Measurements from ENCODE around the gene CDH20. TPM values are rescaled to one million over a fixed set of nuclear protein-coding genes. Genes with fewer than 3 reads are reported as not detected.
A peak's percentile ranks its signal among the peaks of the same experiment; 100 is the strongest.

CDH20 gene
- polyA plus RNA-seq, 2 of the 4 experiments (the other 2 are of a cell fraction), result not detected

- TF ChIP-seq, protein P1, sequence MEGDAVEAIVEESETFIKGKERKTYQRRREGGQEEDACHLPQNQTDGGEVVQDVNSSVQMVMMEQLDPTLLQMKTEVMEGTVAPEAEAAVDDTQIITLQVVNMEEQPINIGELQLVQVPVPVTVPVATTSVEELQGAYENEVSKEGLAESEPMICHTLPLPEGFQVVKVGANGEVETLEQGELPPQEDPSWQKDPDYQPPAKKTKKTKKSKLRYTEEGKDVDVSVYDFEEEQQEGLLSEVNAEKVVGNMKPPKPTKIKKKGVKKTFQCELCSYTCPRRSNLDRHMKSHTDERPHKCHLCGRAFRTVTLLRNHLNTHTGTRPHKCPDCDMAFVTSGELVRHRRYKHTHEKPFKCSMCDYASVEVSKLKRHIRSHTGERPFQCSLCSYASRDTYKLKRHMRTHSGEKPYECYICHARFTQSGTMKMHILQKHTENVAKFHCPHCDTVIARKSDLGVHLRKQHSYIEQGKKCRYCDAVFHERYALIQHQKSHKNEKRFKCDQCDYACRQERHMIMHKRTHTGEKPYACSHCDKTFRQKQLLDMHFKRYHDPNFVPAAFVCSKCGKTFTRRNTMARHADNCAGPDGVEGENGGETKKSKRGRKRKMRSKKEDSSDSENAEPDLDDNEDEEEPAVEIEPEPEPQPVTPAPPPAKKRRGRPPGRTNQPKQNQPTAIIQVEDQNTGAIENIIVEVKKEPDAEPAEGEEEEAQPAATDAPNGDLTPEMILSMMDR (IDR thresholded peaks at IDR 0.05), result peak; percentile 68
- TF ChIP-seq RARB (CRISPR knock-in tag; IDR thresholded peaks at IDR 0.05) (no peak), ZC3H11A (IDR thresholded peaks at IDR 0.05) (no peak), MAZ (IDR thresholded peaks at IDR 0.05; ENCODE audit: borderline replicate concordance, low read depth, low read length) (no peak)
Measured at GRCh38 chr18:61581578-61582201, 248.5 kb downstream of the CDH20 start (continued).

- Histone ChIP-seq H3K4me1 (peaks cover 5% of the 10 kb centered on the region; the same call in 2 of the 3 replicates), H3K27ac (no peak overlapping the region), H3K4me3 (peak overlapping the region; percentile 24; the same call in 1 of the 3 replicates), H3K9me3 (no peaks in the 10 kb centered on the region), H3K4me2 (peak overlapping the region; percentile 87)
- ChIA-PET POLR2A (no interaction called here), CTCF (interaction anchor here (0.5 to 2.1 kb wide), 23 partner anchors 8 to 1209 kb away, joined by 3 to 16 read pairs (median 4); no protein-coding TSS in a partner anchor)
- WGBS (ENCODE audit: missing lambda C conversion rate), result 66% methylated on average over 9 of the region's 15 CpGs
- TF ChIP-seq, protein P2, sequence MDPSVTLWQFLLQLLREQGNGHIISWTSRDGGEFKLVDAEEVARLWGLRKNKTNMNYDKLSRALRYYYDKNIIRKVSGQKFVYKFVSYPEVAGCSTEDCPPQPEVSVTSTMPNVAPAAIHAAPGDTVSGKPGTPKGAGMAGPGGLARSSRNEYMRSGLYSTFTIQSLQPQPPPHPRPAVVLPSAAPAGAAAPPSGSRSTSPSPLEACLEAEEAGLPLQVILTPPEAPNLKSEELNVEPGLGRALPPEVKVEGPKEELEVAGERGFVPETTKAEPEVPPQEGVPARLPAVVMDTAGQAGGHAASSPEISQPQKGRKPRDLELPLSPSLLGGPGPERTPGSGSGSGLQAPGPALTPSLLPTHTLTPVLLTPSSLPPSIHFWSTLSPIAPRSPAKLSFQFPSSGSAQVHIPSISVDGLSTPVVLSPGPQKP (IDR thresholded peaks at IDR 0.05; ENCODE audit: low read depth, low read length), result no peak
- TF ChIP-seq CBX2 (IDR thresholded peaks at IDR 0.05; ENCODE audit: borderline replicate concordance, low read depth), result no peak
- TF ChIP-seq BHLHE40 (IDR thresholded peaks at IDR 0.05; ENCODE audit: low read depth, low read length), result no peak
- no peak for TF ChIP-seq JUN (IDR thresholded peaks at IDR 0.05)
- TF ChIP-seq HOXB13 (CRISPR knock-in tag; IDR thresholded peaks at IDR 0.05; ENCODE audit: low read depth), result no peak
- TF ChIP-seq, protein P3, sequence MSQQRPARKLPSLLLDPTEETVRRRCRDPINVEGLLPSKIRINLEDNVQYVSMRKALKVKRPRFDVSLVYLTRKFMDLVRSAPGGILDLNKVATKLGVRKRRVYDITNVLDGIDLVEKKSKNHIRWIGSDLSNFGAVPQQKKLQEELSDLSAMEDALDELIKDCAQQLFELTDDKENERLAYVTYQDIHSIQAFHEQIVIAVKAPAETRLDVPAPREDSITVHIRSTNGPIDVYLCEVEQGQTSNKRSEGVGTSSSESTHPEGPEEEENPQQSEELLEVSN (IDR thresholded peaks at IDR 0.05; ENCODE audit: borderline replicate concordance, low read depth), result no peak
- TF ChIP-seq FOSB (CRISPR knock-in tag; IDR thresholded peaks at IDR 0.05), result no peak
- TF ChIP-seq NFE2L2 (conservative IDR thresholded peaks at IDR 0.05; ENCODE audit: low read length), result no peak
- no peak for TF ChIP-seq HDAC2 (IDR thresholded peaks at IDR 0.05)
- no peak for TF ChIP-seq BCL3 (IDR thresholded peaks at IDR 0.05)
- no peak for TF ChIP-seq CBX8 (IDR thresholded peaks at IDR 0.05)
- no peak for TF ChIP-seq RFX5 (IDR thresholded peaks at IDR 0.05)
- no peak for TF ChIP-seq SREBF2 (IDR thresholded peaks at IDR 0.05)
- TF ChIP-seq ZSCAN20 (CRISPR knock-in tag; IDR thresholded peaks at IDR 0.05), result no peak
- no peak for TF ChIP-seq TFCP2L1 (CRISPR knock-in tag; IDR thresholded peaks at IDR 0.05)
- no peak for TF ChIP-seq EHF (CRISPR knock-in tag; IDR thresholded peaks at IDR 0.05)
- no peak for TF ChIP-seq NPAS2 (CRISPR knock-in tag; IDR thresholded peaks at IDR 0.05; ENCODE audit: borderline replicate concordance)
- ATAC-seq (peak; percentile 64 to 83; a peak in 4 of 6 replicates), DNase-seq (ENCODE audit: low read depth in 1 of 2, low spot score in 1 of 2) (no peak), FAIRE-seq (no peak)
Measured at GRCh38 chr18:61582202-61582710, 249.0 kb downstream of the CDH20 start.

Measured in A549 (cell line).